ENCODE measurements around the gene GOLGA6L7.
"Not testable (repeated sequence)": the region's sequence is repeated elsewhere in the genome, so short reads cannot be mapped to it uniquely, and the experiment has no call there.

DNA sequence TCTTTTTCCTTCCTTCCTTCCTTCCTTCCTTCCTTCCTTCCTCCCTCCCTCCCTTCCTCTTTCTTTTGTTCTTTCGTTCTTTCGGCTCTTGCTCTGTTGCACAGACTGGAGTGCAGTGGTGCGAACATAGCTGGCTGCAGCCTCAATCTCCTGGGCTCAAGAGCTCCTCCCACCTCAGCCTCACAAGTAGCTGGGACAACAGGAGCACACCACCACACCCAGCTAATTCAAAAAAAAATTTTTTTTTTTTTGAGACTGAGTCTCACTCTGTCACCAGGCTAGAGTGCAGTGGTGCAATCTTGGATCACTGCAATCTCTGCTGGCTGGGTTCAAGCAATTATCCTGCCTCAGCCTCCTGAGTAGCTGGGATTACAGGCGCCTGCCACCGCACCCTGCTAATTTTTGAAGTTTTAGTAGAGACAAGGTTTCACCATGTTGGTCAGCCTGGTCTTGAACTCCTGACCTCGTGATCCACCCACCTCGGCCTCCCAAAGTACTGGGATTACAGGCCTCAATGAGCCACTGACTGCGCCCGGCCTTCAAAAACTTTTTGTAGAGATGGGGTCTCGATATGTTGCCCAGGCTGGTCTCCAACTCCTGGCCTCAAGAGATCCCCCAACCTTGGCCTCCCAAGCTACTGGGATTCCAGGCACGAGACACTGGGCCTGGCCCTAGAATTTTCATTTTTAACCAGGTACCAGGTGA is 13.3 kb upstream of the GOLGA6L7 start:
- TF ChIP-seq, protein P1, sequence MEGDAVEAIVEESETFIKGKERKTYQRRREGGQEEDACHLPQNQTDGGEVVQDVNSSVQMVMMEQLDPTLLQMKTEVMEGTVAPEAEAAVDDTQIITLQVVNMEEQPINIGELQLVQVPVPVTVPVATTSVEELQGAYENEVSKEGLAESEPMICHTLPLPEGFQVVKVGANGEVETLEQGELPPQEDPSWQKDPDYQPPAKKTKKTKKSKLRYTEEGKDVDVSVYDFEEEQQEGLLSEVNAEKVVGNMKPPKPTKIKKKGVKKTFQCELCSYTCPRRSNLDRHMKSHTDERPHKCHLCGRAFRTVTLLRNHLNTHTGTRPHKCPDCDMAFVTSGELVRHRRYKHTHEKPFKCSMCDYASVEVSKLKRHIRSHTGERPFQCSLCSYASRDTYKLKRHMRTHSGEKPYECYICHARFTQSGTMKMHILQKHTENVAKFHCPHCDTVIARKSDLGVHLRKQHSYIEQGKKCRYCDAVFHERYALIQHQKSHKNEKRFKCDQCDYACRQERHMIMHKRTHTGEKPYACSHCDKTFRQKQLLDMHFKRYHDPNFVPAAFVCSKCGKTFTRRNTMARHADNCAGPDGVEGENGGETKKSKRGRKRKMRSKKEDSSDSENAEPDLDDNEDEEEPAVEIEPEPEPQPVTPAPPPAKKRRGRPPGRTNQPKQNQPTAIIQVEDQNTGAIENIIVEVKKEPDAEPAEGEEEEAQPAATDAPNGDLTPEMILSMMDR (conservative IDR thresholded peaks at IDR 0.05; ENCODE audit: low read depth, low read length) = not testable (repeated sequence)
- TF ChIP-seq MAFK (IDR thresholded peaks at IDR 0.05; ENCODE audit: low read depth, low read length); POLR2A (IDR thresholded peaks at IDR 0.05; ENCODE audit: low read depth, low read length); CEBPB (IDR thresholded peaks at IDR 0.05; ENCODE audit: low read depth, low read length); MAZ (IDR thresholded peaks at IDR 0.05; ENCODE audit: borderline replicate concordance, low read depth, low read length); RCOR1 (IDR thresholded peaks at IDR 0.05; ENCODE audit: insufficient replicate concordance, low read length); SMC3 (IDR thresholded peaks at IDR 0.05; ENCODE audit: low read depth, low read length); RFX5 (IDR thresholded peaks at IDR 0.05; ENCODE audit: low read depth, low read length); RAD21 (IDR thresholded peaks at IDR 0.05; ENCODE audit: low read length); FOS (IDR thresholded peaks at IDR 0.05; ENCODE audit: low read depth, low read length): not testable (repeated sequence)
- TF ChIP-seq, protein P2, sequence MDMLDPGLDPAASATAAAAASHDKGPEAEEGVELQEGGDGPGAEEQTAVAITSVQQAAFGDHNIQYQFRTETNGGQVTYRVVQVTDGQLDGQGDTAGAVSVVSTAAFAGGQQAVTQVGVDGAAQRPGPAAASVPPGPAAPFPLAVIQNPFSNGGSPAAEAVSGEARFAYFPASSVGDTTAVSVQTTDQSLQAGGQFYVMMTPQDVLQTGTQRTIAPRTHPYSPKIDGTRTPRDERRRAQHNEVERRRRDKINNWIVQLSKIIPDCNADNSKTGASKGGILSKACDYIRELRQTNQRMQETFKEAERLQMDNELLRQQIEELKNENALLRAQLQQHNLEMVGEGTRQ (IDR thresholded peaks at IDR 0.05; ENCODE audit: low read depth, low read length) = not testable (repeated sequence)
- TF ChIP-seq, protein P3, sequence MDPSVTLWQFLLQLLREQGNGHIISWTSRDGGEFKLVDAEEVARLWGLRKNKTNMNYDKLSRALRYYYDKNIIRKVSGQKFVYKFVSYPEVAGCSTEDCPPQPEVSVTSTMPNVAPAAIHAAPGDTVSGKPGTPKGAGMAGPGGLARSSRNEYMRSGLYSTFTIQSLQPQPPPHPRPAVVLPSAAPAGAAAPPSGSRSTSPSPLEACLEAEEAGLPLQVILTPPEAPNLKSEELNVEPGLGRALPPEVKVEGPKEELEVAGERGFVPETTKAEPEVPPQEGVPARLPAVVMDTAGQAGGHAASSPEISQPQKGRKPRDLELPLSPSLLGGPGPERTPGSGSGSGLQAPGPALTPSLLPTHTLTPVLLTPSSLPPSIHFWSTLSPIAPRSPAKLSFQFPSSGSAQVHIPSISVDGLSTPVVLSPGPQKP (IDR thresholded peaks at IDR 0.05; ENCODE audit: borderline replicate concordance, low read depth, low read length) = not testable (repeated sequence)

All from IMR-90 (cell line).